IPS-15b (cell line): ENCODE data around the gene GALNT13.

Experiments used
- H3K27me3 ChIP-seq: one replicate; pipeline ENCODE4 v1.6.1; 2013; ENCODE audit warnings: low read length; ENCODE audit not compliant: control insufficient read depth, insufficient read depth
- H3K36me3 ChIP-seq: one replicate; pipeline ENCODE4 v1.6.1; 2013; ENCODE audit warnings: low read length; ENCODE audit not compliant: control insufficient read depth, insufficient read depth
- H3K4me1 ChIP-seq: one replicate; pipeline ENCODE4 v1.6.1; 2013; ENCODE audit warnings: mild to moderate bottlenecking, low read length; ENCODE audit not compliant: control insufficient read depth, insufficient read depth
- H3K4me3 ChIP-seq: one replicate; pipeline ENCODE4 v1.5.1; 2013; ENCODE audit warnings: low read depth, low read length
- H3K9ac ChIP-seq: one replicate; pipeline ENCODE4 v1.6.1; 2013; ENCODE audit warnings: low read depth, mild to moderate bottlenecking, low read length
- H3K9me3 ChIP-seq: one replicate; pipeline ENCODE4 v1.6.1; 2013; ENCODE audit warnings: mild to moderate bottlenecking, low read length; ENCODE audit not compliant: control insufficient read depth, insufficient read depth

The GALNT13 gene

DNA sequence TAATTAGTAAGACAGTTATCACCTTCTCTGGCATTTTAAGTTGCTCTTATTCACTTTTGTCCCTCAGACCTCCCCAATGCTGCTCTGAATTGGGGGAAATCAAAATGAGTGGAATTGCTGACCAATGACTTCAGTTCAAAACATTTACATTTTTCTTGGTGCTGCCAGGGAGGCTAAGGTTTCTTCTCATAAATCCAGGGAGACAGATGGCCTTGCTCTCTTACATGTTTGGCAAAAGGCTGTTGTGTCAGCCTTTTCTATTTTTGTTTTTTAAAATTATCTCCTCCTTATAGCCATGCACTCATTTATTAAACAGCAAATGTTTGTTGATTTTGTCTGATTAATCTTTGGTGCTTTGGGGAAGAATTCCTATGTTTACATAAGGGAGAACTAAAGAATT lies 82.0 kb downstream of the GALNT13 start:
- Histone ChIP-seq H3K36me3 (no peaks in the 10 kb centered on the region), H3K9ac (no peak overlapping the region), H3K9me3 (no peaks in the 10 kb centered on the region), H3K4me1 (no peaks in the 10 kb centered on the region), H3K4me3 (no peak overlapping the region), H3K27me3 (no peaks in the 10 kb centered on the region)

DNA sequence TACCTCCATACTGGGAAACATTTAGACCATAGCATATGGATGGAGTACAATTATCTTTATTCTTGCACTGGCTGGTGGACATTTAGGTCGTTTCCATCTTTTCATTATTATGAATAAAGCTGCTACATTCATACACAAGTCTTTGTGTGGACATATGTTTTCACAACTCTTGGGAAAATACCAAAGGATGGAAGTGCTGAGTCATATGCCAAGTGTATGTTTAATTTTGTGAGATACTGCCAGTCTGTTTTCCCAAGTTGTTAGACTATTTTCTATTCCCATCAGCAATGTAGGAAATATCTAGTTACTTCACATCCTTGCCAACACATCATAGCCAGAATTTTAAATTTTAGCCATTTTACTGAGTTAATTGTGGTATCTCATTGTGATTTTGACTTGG lies 91.5 kb downstream of the GALNT13 start:
- no peaks in the 10 kb centered on the region for H3K9me3 ChIP-seq
- no peaks in the 10 kb centered on the region for H3K36me3 ChIP-seq
- no peaks in the 10 kb centered on the region for H3K27me3 ChIP-seq
- no peak overlapping the region for H3K4me3 ChIP-seq
- H3K9ac ChIP-seq: no peak overlapping the region
- H3K4me1 ChIP-seq: no peaks in the 10 kb centered on the region

DNA sequence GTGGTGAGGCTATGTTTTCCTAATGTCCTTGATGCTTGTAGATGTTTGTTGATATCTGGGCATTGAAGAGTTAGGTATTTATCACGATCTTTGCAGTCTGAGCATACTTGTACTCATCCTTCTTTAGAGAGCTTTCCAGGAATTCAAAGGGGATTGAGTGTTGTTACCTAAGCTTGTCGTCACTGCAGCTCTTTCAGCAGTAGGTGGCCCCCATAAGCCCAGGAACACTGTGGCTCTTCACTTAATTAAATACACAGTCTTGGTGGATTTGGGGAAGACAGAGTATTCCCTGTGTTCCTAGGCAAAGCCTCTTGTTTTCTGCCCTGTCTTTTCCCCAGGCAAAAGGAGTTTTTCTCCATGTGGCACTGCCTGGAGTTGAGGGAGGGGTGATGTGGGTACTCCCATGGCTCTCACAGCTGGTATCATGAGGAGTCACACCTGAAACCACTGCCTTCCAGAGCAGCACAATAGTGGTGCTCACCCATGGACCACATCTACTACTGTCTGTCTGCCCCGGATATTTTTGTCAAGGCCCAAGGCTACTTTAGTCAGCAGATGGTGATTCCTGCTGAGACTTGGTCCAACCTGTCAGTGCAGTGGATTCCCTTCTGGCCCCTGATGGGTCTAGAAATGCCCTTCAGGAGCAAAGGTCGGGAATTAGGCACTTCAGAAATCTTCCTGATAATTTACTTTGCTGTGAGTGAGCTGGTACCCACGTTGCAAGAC lies 95.7 kb downstream of the GALNT13 start:
- Histone ChIP-seq H3K9ac (no peak overlapping the region), H3K27me3 (no peaks in the 10 kb centered on the region), H3K4me3 (no peak overlapping the region), H3K9me3 (no peaks in the 10 kb centered on the region), H3K4me1 (no peaks in the 10 kb centered on the region), H3K36me3 (no peaks in the 10 kb centered on the region)

DNA sequence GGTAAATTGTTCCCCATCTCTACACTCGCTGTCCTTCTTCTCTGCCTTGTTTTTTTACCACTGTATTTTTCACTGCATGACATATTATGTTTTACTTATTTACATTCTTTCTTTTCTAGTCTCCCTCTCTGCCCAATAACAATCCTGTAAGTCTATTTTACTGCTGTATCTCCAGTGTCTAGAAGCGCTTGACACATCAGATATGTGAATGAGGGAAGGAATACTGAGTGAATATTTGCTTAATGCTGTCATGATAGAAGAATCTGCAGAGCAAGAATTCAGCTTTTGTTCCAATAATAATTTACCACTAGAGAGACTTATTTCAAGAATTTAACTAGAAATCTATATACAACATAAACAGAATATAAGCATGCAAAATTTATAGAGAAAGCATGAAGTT lies 99.5 kb downstream of the GALNT13 start:
- Histone ChIP-seq H3K4me1 (no peaks in the 10 kb centered on the region), H3K36me3 (no peaks in the 10 kb centered on the region)

DNA sequence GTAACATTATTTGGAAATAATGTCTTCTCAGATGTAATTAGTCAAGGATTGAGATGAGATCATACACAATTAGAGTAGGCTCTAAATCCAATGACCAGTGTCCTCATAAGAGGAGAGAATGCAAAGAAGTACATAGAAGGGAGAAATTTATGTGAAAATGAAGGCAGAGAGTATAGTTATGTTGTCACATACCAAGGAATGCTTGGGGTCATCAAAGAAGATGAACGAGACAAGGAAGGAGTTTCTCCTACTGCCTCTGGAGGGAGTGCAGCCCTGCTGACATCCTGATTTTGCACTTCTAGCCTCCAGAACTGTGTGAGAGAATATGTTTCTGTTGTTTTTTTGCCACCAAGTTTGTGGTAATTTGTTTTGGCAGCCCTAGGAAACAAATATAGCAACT lies 100.1 kb downstream of the GALNT13 start:
- Histone ChIP-seq H3K9me3 (no peaks in the 10 kb centered on the region), H3K9ac (no peak overlapping the region), H3K27me3 (no peaks in the 10 kb centered on the region), H3K36me3 (no peaks in the 10 kb centered on the region), H3K4me1 (no peaks in the 10 kb centered on the region), H3K4me3 (no peak overlapping the region)

More for the DNA sequence above, 99.5 kb downstream of the GALNT13 start:
- no peak overlapping the region for H3K4me3 ChIP-seq
- H3K9me3 ChIP-seq: no peaks in the 10 kb centered on the region
- no peak overlapping the region for H3K9ac ChIP-seq
- no peaks in the 10 kb centered on the region for H3K27me3 ChIP-seq

DNA sequence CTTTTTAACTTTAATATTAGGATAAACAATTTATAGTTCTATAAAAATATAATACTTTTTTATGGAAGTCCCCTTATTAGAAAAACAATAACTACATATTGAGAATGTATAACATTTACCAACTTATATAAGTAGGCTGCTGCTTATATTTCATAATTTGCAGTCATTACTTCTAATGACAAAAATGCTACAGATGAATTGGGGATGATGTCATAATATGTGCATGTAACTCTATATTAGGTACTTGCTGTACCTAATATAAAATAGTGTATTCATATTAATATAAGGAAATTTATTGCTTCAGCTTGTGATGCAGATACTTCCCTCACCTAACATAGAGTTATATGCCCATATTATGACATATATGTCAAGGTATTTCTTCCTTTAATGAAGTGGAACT lies 100.7 kb downstream of the GALNT13 start:
- Histone ChIP-seq H3K9me3 (no peaks in the 10 kb centered on the region), H3K4me1 (no peaks in the 10 kb centered on the region), H3K9ac (no peak overlapping the region), H3K36me3 (no peaks in the 10 kb centered on the region), H3K4me3 (no peak overlapping the region), H3K27me3 (no peaks in the 10 kb centered on the region)

DNA sequence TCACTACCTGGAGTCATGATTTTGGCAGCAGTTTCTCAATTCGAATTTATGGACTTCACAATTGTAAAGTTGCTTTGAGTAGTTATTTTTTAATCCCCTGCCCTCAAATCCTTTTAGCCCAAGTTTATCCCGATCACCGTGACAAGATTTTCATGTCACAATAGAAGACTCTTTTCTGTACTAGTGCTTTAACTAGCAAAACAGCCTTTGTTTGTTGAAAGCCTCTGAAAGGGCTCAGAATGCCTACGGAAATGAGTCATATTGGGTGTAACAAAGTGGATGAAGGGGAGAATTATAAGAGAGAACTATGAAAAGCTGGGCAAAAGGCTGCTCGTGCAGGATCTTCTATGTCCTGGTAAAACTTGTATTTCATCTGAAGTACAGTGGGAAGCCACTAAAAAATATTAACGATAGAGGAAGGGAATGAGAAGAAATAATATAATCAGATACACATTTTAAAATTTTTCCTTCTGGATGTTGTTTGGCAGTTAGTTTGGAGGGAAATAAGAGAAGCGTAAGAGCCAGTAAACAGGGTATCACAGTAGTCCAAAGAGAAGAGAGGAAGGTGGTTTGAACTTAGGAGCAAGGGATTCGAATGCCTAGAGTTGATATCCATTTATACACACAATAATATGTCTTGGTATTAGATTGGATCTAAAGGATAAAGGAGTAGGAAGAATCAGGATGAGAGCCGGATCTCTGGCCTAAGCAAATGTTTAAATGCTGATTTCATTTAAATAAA lies 114.9 kb downstream of the GALNT13 start:
- Histone ChIP-seq H3K4me1 (peaks cover 4% of the 10 kb centered on the region), H3K9me3 (no peaks in the 10 kb centered on the region), H3K36me3 (no peaks in the 10 kb centered on the region), H3K4me3 (no peak overlapping the region), H3K9ac (no peak overlapping the region), H3K27me3 (no peaks in the 10 kb centered on the region)

DNA sequence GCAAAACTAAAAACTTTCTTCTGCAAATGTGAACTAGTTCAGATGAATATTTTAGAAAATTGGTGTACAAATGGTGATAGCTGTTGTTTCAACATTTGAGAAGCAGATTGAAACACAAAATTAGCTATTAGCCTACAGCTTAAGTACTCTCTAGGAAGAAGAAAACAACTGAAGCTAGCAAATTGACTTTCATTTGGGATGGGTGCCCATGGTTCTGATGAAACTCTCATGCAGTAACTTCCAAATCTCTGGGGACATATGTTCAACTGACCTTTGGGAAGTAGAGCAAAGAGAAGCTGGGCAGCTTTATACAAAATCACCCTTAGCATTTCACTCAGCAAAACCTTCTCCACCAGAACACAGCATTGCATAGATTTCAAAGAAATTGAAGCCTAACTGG lies 119.0 kb downstream of the GALNT13 start:
- Histone ChIP-seq H3K27me3 (no peaks in the 10 kb centered on the region), H3K9me3 (no peaks in the 10 kb centered on the region), H3K9ac (no peak overlapping the region), H3K36me3 (no peaks in the 10 kb centered on the region), H3K4me3 (no peak overlapping the region), H3K4me1 (peaks cover 4% of the 10 kb centered on the region)

DNA sequence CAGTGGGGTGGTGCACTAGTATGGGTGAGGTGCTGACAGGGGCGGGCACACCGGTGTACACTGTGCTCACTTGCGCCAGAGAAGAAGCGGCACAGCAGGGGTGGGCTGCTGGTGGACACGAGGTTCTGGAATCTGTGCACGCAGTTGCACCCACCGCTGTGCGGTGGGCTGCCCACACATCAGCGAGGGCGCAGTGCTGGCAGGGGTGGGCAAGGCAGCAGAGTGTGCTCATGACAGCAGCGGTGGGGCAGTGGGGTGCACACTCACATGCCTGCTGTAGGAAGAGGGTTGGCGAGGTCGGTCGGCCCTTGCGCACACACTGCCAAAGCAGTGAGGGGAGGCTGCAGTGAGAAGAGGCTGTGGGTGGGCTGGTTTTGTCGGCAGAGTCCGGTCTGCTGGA lies 141.8 kb downstream of the GALNT13 start:
- H3K27me3 ChIP-seq: no peaks in the 10 kb centered on the region
- no peaks in the 10 kb centered on the region for H3K9me3 ChIP-seq
- H3K4me3 ChIP-seq: no peak overlapping the region
- no peaks in the 10 kb centered on the region for H3K4me1 ChIP-seq
- no peaks in the 10 kb centered on the region for H3K36me3 ChIP-seq
- no peak overlapping the region for H3K9ac ChIP-seq

DNA sequence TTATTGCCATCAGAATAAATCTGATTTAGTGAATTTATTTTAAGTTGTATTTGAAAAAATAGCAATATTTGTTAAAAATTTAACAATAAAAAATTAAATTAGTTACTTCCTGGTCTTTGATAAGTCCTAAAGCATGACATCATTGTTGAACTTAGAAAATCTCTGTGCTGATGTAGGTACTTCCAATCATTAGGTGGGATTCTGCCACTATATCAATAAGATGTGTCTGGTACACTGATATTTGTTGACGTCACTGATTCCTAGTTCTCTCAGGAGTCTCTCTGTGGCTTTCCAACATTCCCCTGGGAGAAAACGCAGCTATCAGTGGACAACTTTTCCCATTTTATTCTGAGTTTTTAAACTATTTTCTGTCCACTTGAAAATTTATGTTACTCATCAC lies 143.5 kb downstream of the GALNT13 start:
- Histone ChIP-seq H3K27me3 (no peaks in the 10 kb centered on the region), H3K36me3 (no peaks in the 10 kb centered on the region), H3K4me3 (no peak overlapping the region), H3K9me3 (no peaks in the 10 kb centered on the region), H3K9ac (no peak overlapping the region), H3K4me1 (no peaks in the 10 kb centered on the region)

DNA sequence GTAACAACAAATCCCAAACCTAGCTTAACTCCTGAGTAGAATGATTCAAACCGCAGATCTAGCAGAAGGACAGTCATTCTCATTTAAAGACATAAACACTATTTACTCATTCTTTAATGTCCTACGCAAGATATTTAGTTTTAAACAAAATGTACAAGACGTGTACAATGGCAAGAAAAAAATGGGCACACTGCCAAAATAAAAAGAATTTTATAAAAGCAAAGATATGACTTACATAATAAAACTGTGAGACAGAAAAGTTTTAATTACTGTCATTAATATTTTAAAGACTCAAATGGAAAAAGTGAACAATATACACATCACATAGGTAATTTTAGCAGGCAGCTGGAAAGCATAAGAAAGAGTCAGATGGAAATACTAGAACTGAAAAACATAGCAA lies 157.8 kb downstream of the GALNT13 start:
- H3K36me3 ChIP-seq: no peaks in the 10 kb centered on the region
- H3K9ac ChIP-seq: no peak overlapping the region
- no peaks in the 10 kb centered on the region for H3K27me3 ChIP-seq
- no peaks in the 10 kb centered on the region for H3K9me3 ChIP-seq
- no peaks in the 10 kb centered on the region for H3K4me1 ChIP-seq
- no peak overlapping the region for H3K4me3 ChIP-seq

DNA sequence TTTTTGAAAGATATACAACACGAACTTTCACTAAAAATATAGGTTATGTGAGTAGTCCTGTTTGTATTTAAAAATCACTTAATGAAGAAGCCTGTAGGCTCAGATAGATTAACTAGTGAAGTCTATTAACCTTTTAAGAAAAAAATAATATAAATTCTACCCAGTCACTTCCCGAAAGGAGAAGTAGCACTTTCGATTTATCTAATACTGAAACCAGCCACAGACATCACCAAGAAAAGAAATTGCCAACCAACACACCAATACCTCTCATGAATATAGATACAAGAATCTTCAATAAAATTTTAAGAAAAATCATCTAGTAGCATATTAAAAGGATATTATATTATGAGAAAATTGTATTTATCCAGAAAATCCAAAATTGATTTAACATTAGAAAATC lies 160.5 kb downstream of the GALNT13 start:
- no peaks in the 10 kb centered on the region for H3K9me3 ChIP-seq
- no peaks in the 10 kb centered on the region for H3K36me3 ChIP-seq
- no peaks in the 10 kb centered on the region for H3K4me1 ChIP-seq
- H3K4me3 ChIP-seq: no peak overlapping the region
- H3K9ac ChIP-seq: no peak overlapping the region
- no peaks in the 10 kb centered on the region for H3K27me3 ChIP-seq
